IPS-20b (cell line): ENCODE results near the gene KCTD11.
A peak's percentile ranks its signal among the peaks of the same experiment; 100 is the strongest.
"Not testable (repeated sequence)": the region's sequence is repeated elsewhere in the genome, so short reads cannot be mapped to it uniquely, and the experiment has no call there.

Experiments used
- H3K27ac ChIP-seq: one replicate; pipeline ENCODE4 v1.5.1; 2013; ENCODE audit warnings: low read length
- H3K27me3 ChIP-seq: 2 replicates; pipeline ENCODE4 v1.6.1; 2013; ENCODE audit warnings: mild to moderate bottlenecking, low read length, inconsistent platforms; ENCODE audit not compliant: insufficient read depth
- H3K36me3 ChIP-seq: 2 replicates; pipeline ENCODE4 v1.6.1; 2013; ENCODE audit warnings: low read depth, mild to moderate bottlenecking, inconsistent platforms, low read length, moderate library complexity; ENCODE audit not compliant: insufficient read depth
- H3K4me1 ChIP-seq: 2 replicates; pipeline ENCODE4 v1.6.1; 2013; ENCODE audit warnings: mild to moderate bottlenecking, control low read depth, inconsistent platforms, low read length, moderate library complexity; ENCODE audit not compliant: insufficient read depth
- H3K4me3 ChIP-seq: 2 replicates; pipeline ENCODE4 v1.5.1; 2013; ENCODE audit warnings: mild to moderate bottlenecking, low read length, inconsistent platforms
- H3K9ac ChIP-seq: 2 replicates; pipeline ENCODE4 v1.6.1; 2013; ENCODE audit warnings: low read depth, mild to moderate bottlenecking, inconsistent platforms, low read length, moderate library complexity
- H3K9me3 ChIP-seq: 2 replicates; pipeline ENCODE4 v1.6.1; 2013; ENCODE audit warnings: mild to moderate bottlenecking, low read depth, low read length, inconsistent platforms; ENCODE audit not compliant: insufficient read depth

Gene KCTD11

DNA sequence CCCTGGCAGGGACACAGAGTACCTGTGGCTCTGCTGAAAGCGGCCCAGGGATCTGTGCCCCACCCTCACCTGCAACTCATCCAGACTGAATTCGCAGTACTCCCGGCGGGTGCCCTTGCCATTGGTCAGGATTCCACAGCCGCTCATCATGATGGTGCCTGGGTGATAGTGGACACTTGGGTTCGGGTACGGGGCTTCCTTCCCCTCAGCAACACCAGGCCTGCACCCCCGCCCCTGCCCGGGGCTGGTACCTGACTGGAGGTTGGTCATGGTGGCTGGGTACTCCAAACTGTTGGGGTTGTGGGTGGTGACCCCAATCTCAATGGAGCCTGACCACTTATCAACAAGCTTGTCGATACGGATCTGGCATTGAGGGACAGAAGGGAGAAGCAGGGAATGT lies 25.8 kb upstream of the KCTD11 start:
- Histone ChIP-seq H3K36me3 (peaks cover 51% of the 10 kb centered on the region), H3K27ac (no peak overlapping the region), H3K9ac (no peak overlapping the region)

GRCh38 chr17:7327056-7327455 lies 24.9 kb upstream of the KCTD11 start:
- Histone ChIP-seq H3K27me3 (no peaks in the 10 kb centered on the region), H3K4me3 (no peak overlapping the region), H3K27ac (no peak overlapping the region), H3K9me3 (no peaks in the 10 kb centered on the region), H3K9ac (no peak overlapping the region), H3K36me3 (peaks cover 42% of the 10 kb centered on the region), H3K4me1 (peaks cover 3% of the 10 kb centered on the region; the same call in 1 of the 2 replicates)

More for the DNA sequence above, 25.8 kb upstream of the KCTD11 start:
- Histone ChIP-seq H3K27me3 (no peaks in the 10 kb centered on the region), H3K4me3 (no peak overlapping the region), H3K9me3 (no peaks in the 10 kb centered on the region), H3K4me1 (peaks cover 3% of the 10 kb centered on the region; the same call in 1 of the 2 replicates)

GRCh38 chr17:7327501-7327900 lies 24.5 kb upstream of the KCTD11 start:
- peaks cover 3% of the 10 kb centered on the region; the same call in 1 of the 2 replicates for H3K4me1 ChIP-seq

GRCh38 chr17:7328009-7328408 lies 24.0 kb upstream of the KCTD11 start:
- H3K4me3 ChIP-seq: peak overlapping the region; percentile 78
- peak overlapping the region; percentile 86; the same call in 1 of the 2 replicates for H3K9ac ChIP-seq
- no peaks in the 10 kb centered on the region for H3K9me3 ChIP-seq
- H3K36me3 ChIP-seq: peaks cover 33% of the 10 kb centered on the region
- no peak overlapping the region for H3K27ac ChIP-seq
- H3K27me3 ChIP-seq: no peaks in the 10 kb centered on the region
- H3K4me1 ChIP-seq: peaks cover 3% of the 10 kb centered on the region; the same call in 1 of the 2 replicates

More at GRCh38 chr17:7327501-7327900, 24.5 kb upstream of the KCTD11 start:
- Histone ChIP-seq H3K27ac (no peak overlapping the region), H3K27me3 (no peaks in the 10 kb centered on the region), H3K36me3 (peaks cover 38% of the 10 kb centered on the region), H3K9ac (peak overlapping the region; percentile 40; the same call in 1 of the 2 replicates), H3K4me3 (no peak overlapping the region), H3K9me3 (no peaks in the 10 kb centered on the region)

- H3K36me3 ChIP-seq: peaks cover 24% of the 10 kb centered on the region
- H3K4me3 ChIP-seq: peak within 1 kb of the TSS; percentile 78
- H3K4me1 ChIP-seq: peaks cover 3% of the 10 kb centered on the region; the same call in 1 of the 2 replicates
- peak within 1 kb of the TSS; percentile 67 for H3K27ac ChIP-seq
- H3K9me3 ChIP-seq: no peaks in the 10 kb centered on the region
- H3K27me3 ChIP-seq: no peaks in the 10 kb centered on the region
- peak within 1 kb of the TSS; percentile 86; the same call in 1 of the 2 replicates for H3K9ac ChIP-seq
Measured at GRCh38 chr17:7328840-7329373, 23.1 kb upstream of the KCTD11 start, which contains the start of gene NEURL4. Gene NEURL4, minus strand, starts transcription at chr17:7329335. Its CDS starts 23 bp downstream, at chr17:7329312.

DNA sequence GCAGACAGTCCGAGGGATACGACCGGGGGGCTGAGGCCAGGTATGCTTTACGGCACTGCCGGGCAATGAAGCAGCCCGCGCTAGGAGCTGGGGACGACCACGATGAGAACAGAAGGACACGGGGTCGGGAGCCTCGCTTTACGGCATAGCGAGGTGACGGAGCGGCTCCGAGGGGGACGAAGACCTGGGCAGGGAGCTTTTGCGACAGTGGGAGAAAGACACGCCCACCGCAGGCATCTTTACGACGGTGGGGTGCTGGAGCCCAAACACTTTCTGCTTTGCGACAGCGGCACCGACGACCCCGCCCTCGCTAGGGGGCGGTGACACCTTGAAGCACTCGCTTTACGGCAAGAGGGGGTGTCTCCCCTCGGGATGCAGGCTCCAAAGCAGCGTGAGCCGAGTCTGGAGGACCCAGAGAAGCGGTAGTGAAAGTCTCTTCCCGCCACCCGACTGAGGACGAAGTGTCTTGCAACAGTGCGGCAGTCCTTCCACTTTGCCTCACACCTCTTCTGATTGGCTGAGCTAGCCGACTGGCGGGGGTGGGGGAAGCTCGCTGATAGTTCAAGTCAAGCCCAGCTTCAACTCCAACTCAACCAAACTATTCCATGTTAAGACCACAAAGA lies 22.5 kb upstream of the KCTD11 start:
- H3K27ac ChIP-seq: peak overlapping the region; percentile 67
- peaks cover 3% of the 10 kb centered on the region; the same call in 1 of the 2 replicates for H3K4me1 ChIP-seq
- peaks cover 23% of the 10 kb centered on the region for H3K36me3 ChIP-seq
- peak overlapping the region; percentile 78 for H3K4me3 ChIP-seq
- no peaks in the 10 kb centered on the region for H3K27me3 ChIP-seq
- no peaks in the 10 kb centered on the region for H3K9me3 ChIP-seq
- H3K9ac ChIP-seq: peak overlapping the region; percentile 86; the same call in 1 of the 2 replicates

GRCh38 chr17:7329997-7330637 lies 21.8 kb upstream of the KCTD11 start:
- peak overlapping the region; percentile 67 for H3K27ac ChIP-seq
- H3K4me3 ChIP-seq: peak overlapping the region; percentile 78

DNA sequence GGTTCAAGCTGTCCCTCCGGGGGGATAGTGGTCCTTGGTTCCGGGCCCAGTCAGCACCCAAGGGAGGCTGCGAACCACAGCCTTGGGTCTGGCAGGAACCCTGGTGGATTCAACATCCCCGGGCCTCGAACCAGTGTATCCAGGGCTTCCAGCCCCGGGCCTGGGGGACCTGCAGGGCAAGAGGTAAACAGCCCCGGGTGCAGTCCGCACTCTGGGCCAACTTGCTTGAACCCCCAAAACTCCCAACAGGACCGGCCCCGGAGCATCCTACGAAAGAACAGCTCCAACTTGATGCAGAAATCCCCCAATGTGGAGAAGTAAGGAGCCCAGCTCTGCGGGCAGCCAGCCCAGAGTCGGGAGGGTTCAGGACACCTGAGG lies 21.3 kb upstream of the KCTD11 start:
- peak overlapping the region; percentile 67 for H3K27ac ChIP-seq
- H3K36me3 ChIP-seq: peaks cover 14% of the 10 kb centered on the region
- peak overlapping the region; percentile 78; the same call in 1 of the 2 replicates for H3K4me3 ChIP-seq
- peaks cover 3% of the 10 kb centered on the region; the same call in 1 of the 2 replicates for H3K4me1 ChIP-seq
- H3K27me3 ChIP-seq: no peaks in the 10 kb centered on the region
- H3K9me3 ChIP-seq: no peaks in the 10 kb centered on the region
- H3K9ac ChIP-seq: peak overlapping the region; percentile 86; the same call in 1 of the 2 replicates

More at GRCh38 chr17:7329997-7330637, 21.8 kb upstream of the KCTD11 start:
- peak overlapping the region; percentile 86; the same call in 1 of the 2 replicates for H3K9ac ChIP-seq
- no peaks in the 10 kb centered on the region for H3K27me3 ChIP-seq
- peaks cover 3% of the 10 kb centered on the region; the same call in 1 of the 2 replicates for H3K4me1 ChIP-seq
- H3K36me3 ChIP-seq: peaks cover 18% of the 10 kb centered on the region
- H3K9me3 ChIP-seq: no peaks in the 10 kb centered on the region

DNA sequence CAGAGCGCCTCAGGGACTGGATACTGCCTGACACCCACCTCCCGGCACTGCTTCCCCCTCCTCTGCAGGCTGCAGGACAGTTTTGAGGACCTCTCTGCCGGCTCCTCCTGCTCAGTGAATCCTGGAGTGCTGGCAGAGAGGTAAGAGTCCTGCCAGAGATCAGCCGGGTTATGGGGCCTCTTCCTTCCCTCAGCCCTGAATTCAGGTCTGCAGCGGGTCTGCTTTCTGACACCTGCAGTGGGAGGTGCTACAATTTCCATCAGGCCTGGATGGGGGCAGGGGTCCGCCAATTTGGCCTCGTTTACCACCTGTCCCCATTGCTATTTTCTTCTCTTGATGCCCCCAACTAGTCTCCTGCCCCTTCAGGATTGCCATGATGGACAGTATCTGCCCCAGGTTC lies 19.9 kb upstream of the KCTD11 start:
- Histone ChIP-seq H3K27me3 (no peaks in the 10 kb centered on the region), H3K9ac (no peak overlapping the region), H3K36me3 (no peaks in the 10 kb centered on the region), H3K9me3 (no peaks in the 10 kb centered on the region), H3K27ac (no peak overlapping the region), H3K4me3 (no peak overlapping the region), H3K4me1 (peaks cover 10% of the 10 kb centered on the region; the same call in 1 of the 2 replicates)

DNA sequence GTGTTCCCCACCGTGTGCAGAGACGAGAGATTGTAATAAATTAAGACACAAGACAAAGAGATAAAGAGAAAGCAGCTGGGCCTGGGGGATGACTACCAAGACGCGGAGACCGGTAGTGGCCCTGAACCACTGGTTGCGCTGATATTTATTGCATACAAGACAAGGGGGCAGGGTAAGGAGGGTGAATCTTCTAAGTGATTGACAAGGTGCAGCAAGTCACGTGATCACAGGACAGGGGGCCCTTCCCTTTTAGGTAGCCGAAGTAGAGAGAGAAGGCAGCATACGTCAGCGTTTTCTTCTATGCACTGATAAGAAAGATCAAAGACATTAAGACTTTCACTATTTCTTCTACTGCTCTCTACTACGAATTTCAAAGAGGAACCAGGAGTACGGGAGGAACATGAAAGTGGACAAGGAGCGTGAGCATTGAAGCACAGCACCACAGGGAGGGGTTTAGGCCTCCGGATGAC lies 19.3 kb upstream of the KCTD11 start:
- not testable (repeated sequence) for H3K36me3 ChIP-seq, H3K4me3 ChIP-seq, H3K9ac ChIP-seq, H3K27ac ChIP-seq, H3K27me3 ChIP-seq, H3K9me3 ChIP-seq
- peaks cover 12% of the 10 kb centered on the region; the same call in 1 of the 2 replicates for H3K4me1 ChIP-seq

GRCh38 chr17:7334938-7335538 lies 16.9 kb upstream of the KCTD11 start:
- no peak overlapping the region for H3K9ac ChIP-seq
- no peak overlapping the region for H3K4me3 ChIP-seq
- no peaks in the 10 kb centered on the region for H3K27me3 ChIP-seq
- no peaks in the 10 kb centered on the region for H3K9me3 ChIP-seq
- H3K36me3 ChIP-seq: no peaks in the 10 kb centered on the region
- peaks cover 12% of the 10 kb centered on the region; the same call in 1 of the 2 replicates for H3K4me1 ChIP-seq
- no peak overlapping the region for H3K27ac ChIP-seq
